ENCODE data around the gene CLEC7A. TPM values are rescaled to one million over a fixed set of nuclear protein-coding genes. Genes with fewer than 3 reads are reported as not detected.

CLEC7A gene
- total and polyA plus RNA-seq, 10 donors: 7.7 to 111 (median 45.7) TPM

GRCh38 chr12:10159280-10159679 is 29.3 kb upstream of the CLEC7A start:
- Histone ChIP-seq H3K4me3 (no peak overlapping the region), H3K9me3 (no peaks in the 10 kb centered on the region), H3K36me3 (no peaks in the 10 kb centered on the region), H3K27ac (no peak overlapping the region), H3K27me3 (replicated peaks in 1 of 7) (peaks cover 0 to 8% (median 0%) of the 10 kb centered on the region in 7 donors), H3K4me1 (peaks cover 0 to 39% (median 4%) of the 10 kb centered on the region in 6 donors)
- 19 to 55% (median 35%) methylated on average over 3 of the region's 3 CpGs for WGBS, 5 donors
- intact Hi-C loops (cut with DNase I; ENCODE audit: low total_unique reads): no loop called here
- TF ChIP-seq CTCF (IDR thresholded peaks at IDR 0.05 in 8 of 11, conservative IDR thresholded peaks at IDR 0.05 in 3 of 11): no peak
- no peak for TF ChIP-seq POLR2AphosphoS5 (IDR thresholded peaks at IDR 0.05)
- no peak for DNase-seq

GRCh38 chr12:10158406-10158805 is 28.4 kb upstream of the CLEC7A start:
- H3K9me3 ChIP-seq: no peaks in the 10 kb centered on the region
- H3K36me3 ChIP-seq: no peaks in the 10 kb centered on the region
- intact Hi-C loops (cut with DNase I; ENCODE audit: low total_unique reads): no loop called here
- WGBS, 5 donors: 78 to 86% (median 80%) methylated on average over 2 of the region's 2 CpGs
- peaks cover 0 to 17% (median 0%) of the 10 kb centered on the region in 7 donors for H3K27me3 ChIP-seq (replicated peaks in 1 of 7)
- no peak for DNase-seq
- no peak overlapping the region for H3K27ac ChIP-seq
- H3K4me3 ChIP-seq: no peak overlapping the region
- TF ChIP-seq POLR2AphosphoS5 (IDR thresholded peaks at IDR 0.05) (no peak), POLR2A (IDR thresholded peaks at IDR 0.05) (no peak), CTCF (IDR thresholded peaks at IDR 0.05 in 8 of 11, conservative IDR thresholded peaks at IDR 0.05 in 3 of 11) (no peak)
- H3K4me1 ChIP-seq: peaks cover 0 to 48% (median 12%) of the 10 kb centered on the region in 6 donors

GRCh38 chr12:10155966-10156365 is 26.0 kb upstream of the CLEC7A start:
- H3K4me3 ChIP-seq: no peak overlapping the region
- H3K9me3 ChIP-seq: no peaks in the 10 kb centered on the region
- H3K36me3 ChIP-seq: no peaks in the 10 kb centered on the region
- no peak for DNase-seq
- intact Hi-C loops (cut with DNase I; ENCODE audit: low total_unique reads): no loop called here
- peaks cover 4 to 47% (median 20%) of the 10 kb centered on the region in 6 donors for H3K4me1 ChIP-seq
- WGBS, 5 donors: 56 to 82% (median 65%) methylated on average over 3 of the region's 3 CpGs
- H3K27me3 ChIP-seq (replicated peaks in 1 of 7): peaks cover 0 to 19% (median 0%) of the 10 kb centered on the region in 7 donors
- no peak overlapping the region for H3K27ac ChIP-seq
- TF ChIP-seq POLR2AphosphoS5 (IDR thresholded peaks at IDR 0.05) (no peak), CTCF (IDR thresholded peaks at IDR 0.05 in 8 of 11, conservative IDR thresholded peaks at IDR 0.05 in 3 of 11) (no peak), POLR2A (IDR thresholded peaks at IDR 0.05) (no peak)

GRCh38 chr12:10154145-10154496 is 24.1 kb upstream of the CLEC7A start:
- 40 to 54% (median 50%) methylated on average over 6 of the region's 6 CpGs for WGBS, 5 donors
- Histone ChIP-seq H3K27ac (peak overlapping the region in 3 of 8 donors; percentile 78 to 86 (median 78)), H3K9me3 (no peaks in the 10 kb centered on the region), H3K4me1 (peaks cover 4 to 29% (median 16%) of the 10 kb centered on the region in 6 donors), H3K4me3 (peak overlapping the region; percentile 48 to 70 (median 64)), H3K36me3 (no peaks in the 10 kb centered on the region), H3K27me3 (replicated peaks in 1 of 7) (peaks cover 0 to 19% (median 0%) of the 10 kb centered on the region in 7 donors)
- DNase-seq: no peak
- intact Hi-C loops (cut with DNase I; ENCODE audit: low total_unique reads): no loop called here
- no peak for TF ChIP-seq POLR2AphosphoS5 (IDR thresholded peaks at IDR 0.05)
- no peak for TF ChIP-seq CTCF (IDR thresholded peaks at IDR 0.05 in 8 of 11, conservative IDR thresholded peaks at IDR 0.05 in 3 of 11)
- TF ChIP-seq POLR2A (IDR thresholded peaks at IDR 0.05): no peak

All from spleen (tissue), 11 donors.